H9 (cell line): ENCODE data around the gene JARID2. TPM values are rescaled to one million over a fixed set of nuclear protein-coding genes. Genes with fewer than 3 reads are reported as not detected.

Experiments used
- DNase-seq: peaks from one replicate; pipeline ENCODE4 v3.0.0-alpha.2; 2017
- H2AFZ ChIP-seq: one replicate; pipeline ENCODE4 v1.6.1; 2013; ENCODE audit warnings: mild to moderate bottlenecking, low read length, control low read depth, moderate library complexity
- H2AK5ac ChIP-seq: 2 replicates; pipeline ENCODE4 v1.6.1; 2013; ENCODE audit warnings: low read length, control low read depth, mixed read lengths; ENCODE audit not compliant: insufficient read length
- H2BK120ac ChIP-seq: one replicate; pipeline ENCODE4 v1.6.1; 2013; ENCODE audit warnings: low read depth, mild to moderate bottlenecking, low read length, control low read depth, inconsistent platforms; ENCODE audit not compliant: poor library complexity, severe bottlenecking
- H2BK12ac ChIP-seq: 2 replicates; pipeline ENCODE4 v1.6.1; 2013; ENCODE audit warnings: low read length, control low read depth, mixed read lengths, low read depth; ENCODE audit not compliant: insufficient read length
- H2BK15ac ChIP-seq: 2 replicates; pipeline ENCODE4 v1.6.1; 2013; ENCODE audit warnings: low read depth, low read length, control low read depth
- H2BK20ac ChIP-seq: one replicate; pipeline ENCODE4 v1.6.1; 2013; ENCODE audit warnings: low read depth, mild to moderate bottlenecking, low read length, control low read depth, inconsistent platforms; ENCODE audit not compliant: poor library complexity, severe bottlenecking
- H2BK5ac ChIP-seq: 2 replicates; pipeline ENCODE4 v1.6.1; 2013; ENCODE audit warnings: low read length, control low read depth, mixed read lengths; ENCODE audit not compliant: insufficient read length
- H3K14ac ChIP-seq: 2 replicates; pipeline ENCODE4 v1.6.1; 2013; ENCODE audit warnings: low read length, control low read depth; ENCODE audit not compliant: insufficient read depth
- H3K18ac ChIP-seq: 2 replicates; pipeline ENCODE4 v1.6.1; 2013; ENCODE audit warnings: low read depth, mild to moderate bottlenecking, mixed read lengths, low read length, control low read depth; ENCODE audit not compliant: insufficient read length
- H3K23ac ChIP-seq: 2 replicates; pipeline ENCODE4 v1.6.1; 2013; ENCODE audit warnings: low read length, control low read depth, mixed read lengths, low read depth; ENCODE audit not compliant: insufficient read length
- H3K23me2 ChIP-seq: 2 replicates; pipeline ENCODE4 v1.6.1; 2013; ENCODE audit warnings: low read depth, mild to moderate bottlenecking, mixed read lengths, low read length, control low read depth; ENCODE audit not compliant: insufficient read length, poor library complexity, severe bottlenecking
- H3K27ac ChIP-seq: 2 replicates; pipeline ENCODE4 v1.5.1; 2013; ENCODE audit warnings: low read length, control low read depth, mixed read lengths, low read depth; ENCODE audit not compliant: insufficient read length
- H3K27me3 ChIP-seq: 2 replicates; pipeline ENCODE4 v1.6.1; 2013; ENCODE audit warnings: low read length, control low read depth, inconsistent platforms; ENCODE audit not compliant: insufficient read depth
- H3K4ac ChIP-seq: 2 replicates; pipeline ENCODE4 v1.6.1; 2013; ENCODE audit warnings: low read depth, mild to moderate bottlenecking, control low read depth, inconsistent platforms, low read length, moderate library complexity
- H3K4me1 ChIP-seq: 2 replicates; pipeline ENCODE4 v1.6.1; 2013; ENCODE audit warnings: low read length, control low read depth, inconsistent platforms; ENCODE audit not compliant: insufficient read depth
- H3K4me2 ChIP-seq: 2 replicates; pipeline ENCODE4 v1.6.1; 2013; ENCODE audit warnings: low read length, control low read depth, mixed read lengths; ENCODE audit not compliant: insufficient read length, insufficient read depth
- H3K56ac ChIP-seq: 2 replicates; pipeline ENCODE4 v1.6.1; 2013; ENCODE audit warnings: low read depth, mild to moderate bottlenecking, mixed read lengths, low read length, control low read depth; ENCODE audit not compliant: insufficient read length
- H3K79me1 ChIP-seq: 2 replicates; pipeline ENCODE4 v1.6.1; 2013; ENCODE audit warnings: low read depth, mild to moderate bottlenecking, moderate library complexity, low read length, control low read depth, inconsistent platforms; ENCODE audit not compliant: insufficient read depth, poor library complexity, severe bottlenecking
- H3K79me2 ChIP-seq: 2 replicates; pipeline ENCODE4 v1.6.1; 2013; ENCODE audit warnings: low read length, control low read depth, inconsistent platforms; ENCODE audit not compliant: insufficient read depth
- H3K9ac ChIP-seq: 2 replicates; pipeline ENCODE4 v1.6.1; 2013; ENCODE audit warnings: low read length, control low read depth, mixed read lengths; ENCODE audit not compliant: insufficient read length; ENCODE audit errors: extremely low read depth
- H3K9me3 ChIP-seq: one replicate; pipeline ENCODE4 v1.6.1; 2013; ENCODE audit warnings: low read depth, low read length, inconsistent platforms; ENCODE audit not compliant: control insufficient read depth
- H3T11ph ChIP-seq: one replicate; pipeline ENCODE4 v1.6.1; 2013; ENCODE audit warnings: mild to moderate bottlenecking, low read length, control low read depth, inconsistent platforms
- H4K20me1 ChIP-seq: one replicate; pipeline ENCODE4 v1.6.1; 2013; ENCODE audit not compliant: control insufficient read depth, insufficient read length, insufficient read depth
- H4K5ac ChIP-seq: 2 replicates; pipeline ENCODE4 v1.6.1; 2013; ENCODE audit warnings: low read depth, mild to moderate bottlenecking, mixed read lengths, low read length, control low read depth; ENCODE audit not compliant: insufficient read length
- H4K8ac ChIP-seq: replicated peaks from 2 replicates; pipeline ENCODE4 v1.6.1; 2013; ENCODE audit warnings: low read length, control low read depth, mixed read lengths, low read depth; ENCODE audit not compliant: insufficient read length
- H4K91ac ChIP-seq: 2 replicates; pipeline ENCODE4 v1.6.1; 2013; ENCODE audit warnings: low read depth, mild to moderate bottlenecking, moderate library complexity, mixed read lengths, low read length, control low read depth; ENCODE audit not compliant: insufficient read length
- H3K27ac Mint-ChIP-seq, 3 experiments: 2 replicates in 2 of 3; 3 replicates in 1 of 3; pipeline ENCODE4 v1.8.0; 2020 to 2021; ENCODE audit warnings: mixed read lengths in 3 of 3, mild to moderate bottlenecking in 1 of 3, moderate library complexity in 1 of 3
- H3K27me3 Mint-ChIP-seq: 2 replicates; pipeline ENCODE4 v1.8.0; 2021; ENCODE audit warnings: low read depth, mild to moderate bottlenecking, moderate library complexity, mixed read lengths
- H3K36me3 Mint-ChIP-seq, 3 experiments: 2 replicates in 2 of 3; 3 replicates in 1 of 3; pipeline ENCODE4 v1.8.0; 2020 to 2021; ENCODE audit warnings: low read depth in 3 of 3, mixed read lengths in 3 of 3; ENCODE audit not compliant: insufficient read depth in 1 of 3
- H3K4me1 Mint-ChIP-seq, 2 experiments: 2 replicates each; pipeline ENCODE4 v1.8.0; 2020; ENCODE audit warnings: mixed read lengths in 2 of 2
- H3K4me3 Mint-ChIP-seq, 2 experiments: 2 replicates in 1 of 2; 3 replicates in 1 of 2; pipeline ENCODE4 v1.8.0; 2020 to 2021; ENCODE audit warnings: mild to moderate bottlenecking in 2 of 2, mixed read lengths in 2 of 2, moderate library complexity in 1 of 2
- H3K9me3 Mint-ChIP-seq, 2 experiments: 2 replicates in 1 of 2; 3 replicates in 1 of 2; pipeline ENCODE4 v1.8.0; 2020; ENCODE audit warnings: mild to moderate bottlenecking in 2 of 2, mixed read lengths in 2 of 2, moderate library complexity in 1 of 2
- CTCF ChIP-seq: fragments of 200-600 bp; sonication (generic); conservative IDR thresholded peaks from 3 replicates; pipeline ENCODE4 v1.8.0; 2021; ENCODE audit warnings: antibody characterized with exemption, mild to moderate bottlenecking
- WGBS: extraction: QIAGEN DNeasy Blood & Tissue Kit; methylation state at CpG from one replicate; pipeline ENCODE4 v1.1.7; 2013; ENCODE audit warnings: missing lambda C conversion rate, low lambda C conversion rate, mixed read lengths; ENCODE audit not compliant: insufficient read length; ENCODE audit errors: extremely low coverage; 5-methylcytosine and 5-hydroxymethylcytosine counted together
- total RNA-seq: library from RNA; stranded (reverse); gene quantifications from 2 replicates; pipeline ENCODE4 v1.2.1, GENCODE V29; 2021

The JARID2 gene
- total RNA-seq, 1 experiment from 2014 or later = 174 TPM

- no peaks in the 10 kb centered on the region for H4K20me1 ChIP-seq
- Mint-ChIP-seq H3K27ac (peak overlapping the region in 1 of 3 experiments; percentile 64; a peak in 1 of 7 replicates), H3K9me3 (no peaks in the 10 kb centered on the region), H3K4me3 (no peak overlapping the region), H3K27me3 (peaks cover 2% of the 10 kb centered on the region; the same call in 1 of the 2 replicates), H3K4me1 (peaks cover 88 to 90% of the 10 kb centered on the region in 2 experiments), H3K36me3 (peaks cover 0 to 8% (median 0%) of the 10 kb centered on the region in 3 experiments; a peak in 3 of 7 replicates)
- H2BK120ac ChIP-seq = no peak overlapping the region
- no peak overlapping the region for H4K5ac ChIP-seq
- H3K27ac ChIP-seq = no peak overlapping the region
- no peaks in the 10 kb centered on the region for H3K9me3 ChIP-seq
- no peak for DNase-seq
- H2AK5ac ChIP-seq = no peak overlapping the region
- H2AFZ ChIP-seq = no peak overlapping the region
- no peak overlapping the region for H3K23ac ChIP-seq
- H2BK15ac ChIP-seq = no peak overlapping the region
- H3K79me1 ChIP-seq = no peaks in the 10 kb centered on the region
- no peak overlapping the region for H3K56ac ChIP-seq
- no peak overlapping the region for H3K4me2 ChIP-seq
- no peaks in the 10 kb centered on the region for H3K23me2 ChIP-seq
- H3K79me2 ChIP-seq = peaks cover 88% of the 10 kb centered on the region
- WGBS = 100% methylated on average over 1 of the region's 9 CpGs
- H3K18ac ChIP-seq = no peak overlapping the region
- no peak overlapping the region for H3K9ac ChIP-seq
- H3T11ph ChIP-seq = no peak overlapping the region
- no peaks in the 10 kb centered on the region for H3K27me3 ChIP-seq
- H2BK12ac ChIP-seq = no peak overlapping the region
- H4K91ac ChIP-seq = no peak overlapping the region
- peaks cover 21% of the 10 kb centered on the region for H3K4me1 ChIP-seq
- H2BK5ac ChIP-seq = no peak overlapping the region
- H3K4ac ChIP-seq = no peak overlapping the region
- no peak overlapping the region for H2BK20ac ChIP-seq
- TF ChIP-seq CTCF = no peak
- no peak overlapping the region for H3K14ac ChIP-seq
- no peak overlapping the region for H4K8ac ChIP-seq
Measured at GRCh38 chr6:15440040-15440439, 194.2 kb downstream of the JARID2 start.
